GM21526 (cell line): Measurements from ENCODE around the gene GCC1.

Source experiments
- ATAC-seq: cut with Tn5 transposase; IDR thresholded peaks from one replicate; pipeline ENCODE4 v1.9.1; 2021; ENCODE audit warnings: moderate library complexity; ENCODE audit not compliant: unreplicated experiment, low FRiP score

Gene GCC1, protein sequence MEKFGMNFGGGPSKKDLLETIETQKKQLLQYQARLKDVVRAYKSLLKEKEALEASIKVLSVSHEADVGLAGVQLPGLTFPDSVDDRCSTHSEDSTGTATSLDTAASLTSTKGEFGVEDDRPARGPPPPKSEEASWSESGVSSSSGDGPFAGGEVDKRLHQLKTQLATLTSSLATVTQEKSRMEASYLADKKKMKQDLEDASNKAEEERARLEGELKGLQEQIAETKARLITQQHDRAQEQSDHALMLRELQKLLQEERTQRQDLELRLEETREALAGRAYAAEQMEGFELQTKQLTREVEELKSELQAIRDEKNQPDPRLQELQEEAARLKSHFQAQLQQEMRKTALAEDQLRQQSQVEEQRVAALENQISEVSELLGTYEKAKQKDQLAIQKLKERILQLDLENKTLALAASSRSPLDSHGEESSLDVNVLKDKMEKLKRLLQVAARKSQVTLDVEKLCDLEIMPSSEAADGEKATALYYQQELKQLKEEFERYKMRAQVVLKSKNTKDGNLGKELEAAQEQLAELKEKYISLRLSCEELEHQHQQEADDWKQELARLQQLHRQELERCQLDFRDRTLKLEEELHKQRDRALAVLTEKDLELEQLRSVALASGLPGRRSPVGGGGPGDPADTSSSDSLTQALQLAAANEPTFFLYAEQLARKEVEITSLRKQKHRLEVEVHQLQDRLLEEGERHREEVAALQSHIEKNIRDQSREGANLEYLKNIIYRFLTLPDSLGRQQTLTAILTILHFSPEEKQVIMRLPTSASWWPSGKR

DNA sequence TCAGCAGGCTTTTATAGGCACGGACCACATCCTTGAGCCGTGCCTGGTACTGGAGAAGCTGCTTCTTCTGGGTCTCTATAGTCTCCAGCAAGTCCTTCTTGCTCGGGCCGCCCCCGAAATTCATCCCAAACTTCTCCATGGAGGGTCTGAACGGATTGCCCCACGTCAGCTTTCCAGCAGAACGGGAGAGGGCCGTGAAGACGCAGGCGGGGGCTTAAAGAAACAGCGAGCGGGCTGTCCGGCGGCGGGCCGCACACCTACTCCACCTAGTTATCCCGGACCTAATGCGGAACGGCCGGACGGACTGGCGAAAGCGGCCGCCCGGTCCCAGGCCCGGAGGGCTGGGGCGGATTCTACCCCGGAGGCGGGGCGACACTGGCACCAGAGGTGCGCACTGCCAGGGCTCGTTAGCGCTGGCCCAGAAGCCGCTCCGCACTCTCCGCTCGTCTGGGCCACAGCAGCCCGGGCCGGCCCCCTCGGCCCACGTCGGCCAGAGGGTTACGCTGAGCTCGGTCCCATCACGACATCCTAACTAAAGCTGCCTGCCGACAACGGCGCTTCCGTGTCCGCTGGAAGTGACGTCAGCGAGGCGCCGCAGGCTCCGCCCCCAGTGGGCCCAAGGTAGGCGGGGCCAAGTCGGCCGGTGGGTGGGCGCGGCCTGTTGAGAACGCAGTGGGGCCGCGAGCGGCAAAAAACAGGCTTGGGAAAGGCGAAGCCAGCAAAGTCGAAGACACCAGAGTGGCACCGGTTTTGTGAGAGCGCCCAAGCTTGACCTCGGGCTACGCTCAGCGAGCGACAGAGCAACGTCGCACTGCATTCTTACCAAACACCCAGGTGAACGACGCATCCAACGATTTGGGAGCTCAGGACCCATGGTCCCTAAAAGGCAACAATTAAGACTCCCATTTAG is at the start of gene GCC1:
TSS of gene GCC1 (minus strand) at position 553 of the 910 bp plus-strand sequence. CDS start at position 139, 414 bp downstream.
- ATAC-seq, result peak; percentile 81

DNA sequence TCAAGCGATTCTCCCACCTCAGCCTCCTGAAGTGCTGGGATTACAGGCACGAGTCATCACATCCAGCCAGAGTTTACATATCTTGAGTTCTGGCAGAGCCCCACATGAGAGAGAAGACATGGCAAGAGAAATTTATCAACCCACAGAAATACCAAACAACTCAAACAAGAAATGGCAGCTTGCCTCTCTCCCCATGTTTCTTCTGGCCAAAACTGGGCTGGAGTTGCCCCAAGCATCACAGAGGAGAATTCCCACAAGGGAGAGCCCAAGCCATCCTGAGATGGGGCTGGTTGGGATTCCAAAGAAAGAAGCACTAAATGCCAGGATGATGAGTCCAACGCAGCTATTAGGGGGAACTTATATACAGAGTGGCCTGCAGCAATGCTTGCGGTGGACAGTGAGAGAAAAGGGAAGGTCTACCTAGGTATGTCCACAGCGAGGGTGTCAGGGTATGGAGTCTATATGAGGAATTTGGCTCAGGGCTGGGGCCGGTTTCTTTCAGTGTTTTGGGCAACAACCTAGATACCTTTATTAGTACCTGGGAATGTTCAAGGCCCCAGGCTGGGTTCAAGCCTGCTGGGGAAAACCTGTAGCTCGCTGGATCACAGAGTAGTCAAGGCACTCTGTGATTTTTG is 47.0 kb upstream of the GCC1 start:
- ATAC-seq, result no peak

DNA sequence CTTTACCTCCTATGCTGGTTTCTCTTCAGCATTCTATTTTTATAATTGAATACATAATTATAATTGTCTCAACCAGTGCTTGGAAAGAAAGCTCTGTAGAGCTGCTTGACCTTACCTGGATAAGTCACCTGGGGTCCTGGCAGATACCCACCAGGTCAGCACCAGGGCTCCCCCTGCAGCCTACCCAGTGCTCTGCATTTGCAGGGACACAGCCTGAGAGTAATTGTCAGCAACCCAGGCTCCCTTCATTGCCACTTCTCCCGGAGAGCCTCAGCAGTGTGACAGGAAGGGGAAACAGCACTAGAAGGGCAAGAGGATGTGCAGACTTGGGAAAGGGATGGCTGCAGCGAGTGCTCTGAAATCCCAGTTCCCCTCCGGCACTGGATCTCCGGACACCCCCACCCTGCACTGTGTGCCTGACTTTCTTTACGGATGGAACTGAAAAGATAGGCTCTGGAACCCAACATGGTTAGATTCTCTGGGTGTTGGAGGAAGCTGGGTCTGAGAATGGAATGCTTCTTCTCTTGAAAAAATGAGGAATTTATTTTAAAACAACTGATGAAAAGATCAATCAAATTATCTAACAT is 44.0 kb upstream of the GCC1 start:
- ATAC-seq, result peak; percentile 85

DNA sequence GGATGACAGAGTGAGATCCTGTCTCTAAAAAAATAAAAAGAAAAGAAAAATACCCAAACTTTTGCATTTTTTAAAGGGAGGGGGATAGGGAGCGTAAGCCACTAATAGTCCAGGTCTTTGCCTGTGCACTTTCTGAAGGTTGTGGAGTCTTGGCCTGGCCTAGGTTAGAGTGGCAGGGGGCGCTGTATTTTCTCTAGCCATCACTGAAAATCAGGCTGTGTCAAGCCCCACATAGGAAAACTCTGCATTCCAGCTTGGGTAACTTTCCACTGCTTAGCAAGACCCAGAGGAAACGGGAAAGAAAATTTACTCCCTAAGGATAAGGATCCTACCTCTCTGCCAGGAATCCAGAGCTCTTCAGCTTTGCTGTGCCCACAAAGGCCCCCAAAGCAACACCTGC is 43.0 kb upstream of the GCC1 start:
- ATAC-seq, result no peak

DNA sequence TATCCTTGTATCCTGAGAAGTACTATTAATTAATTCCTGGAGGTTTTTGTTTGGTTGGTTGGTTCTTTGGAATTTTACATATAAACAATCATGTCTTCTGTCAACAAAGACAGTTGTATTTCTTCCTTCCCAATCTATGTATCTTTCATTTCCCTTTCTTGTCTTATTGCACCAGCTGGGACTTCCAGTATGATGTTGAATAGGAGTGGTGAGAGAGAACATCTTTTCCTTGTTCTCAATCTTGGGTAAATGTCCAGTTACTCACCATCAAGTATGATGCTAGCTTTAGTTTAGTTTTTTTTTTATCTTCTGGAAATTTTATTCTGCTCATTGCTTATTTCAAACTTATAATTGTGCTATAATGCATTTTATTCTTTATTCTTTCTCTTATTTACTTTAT is 39.9 kb upstream of the GCC1 start:
- no peak for ATAC-seq

DNA sequence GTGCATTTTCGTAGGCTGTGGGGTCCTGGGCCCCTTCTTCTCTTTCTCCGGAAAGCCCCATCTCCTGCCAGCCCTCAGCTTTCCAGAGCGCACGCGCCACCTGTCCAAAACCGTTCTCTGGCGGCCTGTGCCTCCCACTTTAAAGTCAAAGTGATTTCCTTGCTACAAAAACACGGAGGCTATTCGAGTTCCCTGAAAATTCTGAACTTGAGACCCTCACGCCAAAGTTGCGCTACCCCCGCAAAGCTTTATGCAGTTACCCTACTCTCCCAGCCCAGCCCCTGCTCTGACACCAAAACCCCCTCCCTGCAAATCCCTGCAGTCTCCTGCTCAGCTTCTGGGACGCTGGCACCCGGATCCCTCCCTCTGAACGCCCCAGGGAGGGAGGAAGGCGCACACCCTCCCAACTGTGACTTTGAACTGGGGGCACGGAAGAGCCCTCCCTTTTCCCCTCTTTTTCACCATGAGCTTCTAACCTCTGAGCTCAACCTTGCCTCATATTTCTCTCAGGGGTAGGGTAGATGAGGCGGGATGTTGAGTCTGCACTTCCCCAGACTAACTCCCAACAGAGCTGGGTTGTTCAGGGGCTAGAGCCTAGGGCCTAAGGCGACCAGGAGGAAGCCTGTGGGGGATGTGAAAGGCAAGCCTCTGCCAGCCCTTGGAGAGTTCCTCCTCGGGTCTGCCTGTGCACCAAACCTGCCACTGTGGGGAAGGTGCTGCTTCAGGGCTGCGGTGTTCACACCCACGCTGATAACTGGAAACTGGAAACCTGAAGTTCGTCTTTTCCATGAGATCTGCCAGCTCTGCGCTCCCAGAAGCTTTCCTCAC is 35.2 kb upstream of the GCC1 start:
- no peak for ATAC-seq

DNA sequence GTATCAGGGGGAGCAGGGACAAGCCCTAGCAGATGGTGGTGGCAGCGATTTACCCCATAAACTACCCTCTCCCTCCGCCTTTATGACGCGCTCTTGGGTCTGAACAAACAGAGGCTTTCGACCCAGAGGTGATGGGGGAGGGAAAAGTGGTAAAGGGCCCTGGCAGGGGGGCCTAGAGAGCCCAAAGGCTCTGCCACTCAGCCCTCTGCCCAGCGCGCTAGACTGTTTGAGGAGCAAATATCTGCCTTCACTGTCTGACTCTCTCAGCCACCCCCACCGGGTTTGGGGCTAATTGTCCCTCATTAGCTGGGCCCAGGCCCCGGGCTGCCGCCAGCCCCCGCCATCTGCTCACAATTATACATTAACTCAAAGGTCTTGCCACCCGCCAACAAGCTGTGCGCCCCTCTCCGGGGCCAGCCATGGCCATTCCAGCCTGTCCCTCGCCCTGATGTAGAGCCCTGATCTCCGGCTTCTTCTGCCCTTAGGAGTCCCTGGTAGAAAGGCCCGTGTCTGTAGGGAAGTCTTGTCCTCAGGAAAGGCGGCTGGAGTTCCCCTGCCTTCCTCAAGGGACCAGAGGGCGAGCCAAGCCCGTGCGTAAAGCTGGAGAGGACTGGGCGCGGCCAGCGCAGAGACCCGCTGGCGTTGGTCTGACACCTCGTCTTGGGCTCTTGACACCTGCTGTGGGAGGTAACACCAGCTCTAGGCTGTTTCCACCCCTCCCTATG is 34.4 kb upstream of the GCC1 start:
- ATAC-seq, result no peak

DNA sequence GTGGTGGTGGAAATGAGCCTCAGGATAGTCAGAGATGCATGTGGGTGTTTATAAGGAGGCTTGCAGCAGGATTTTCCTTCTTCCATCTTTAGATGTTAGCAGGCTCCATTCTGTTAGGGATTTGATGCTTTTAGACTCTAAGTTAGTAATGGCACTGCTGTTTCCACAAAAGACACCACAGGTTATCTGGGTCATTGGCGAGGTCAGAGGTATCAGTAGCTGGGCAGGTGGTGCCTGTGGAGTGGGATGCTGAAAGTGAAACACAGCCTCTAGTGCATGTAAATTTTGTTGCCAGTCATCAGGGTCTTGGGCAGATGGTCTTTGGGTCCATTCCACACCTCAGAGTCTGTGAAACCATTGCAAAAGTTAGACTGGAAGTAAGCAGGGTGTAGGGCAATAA is 33.4 kb upstream of the GCC1 start:
- ATAC-seq, result no peak

DNA sequence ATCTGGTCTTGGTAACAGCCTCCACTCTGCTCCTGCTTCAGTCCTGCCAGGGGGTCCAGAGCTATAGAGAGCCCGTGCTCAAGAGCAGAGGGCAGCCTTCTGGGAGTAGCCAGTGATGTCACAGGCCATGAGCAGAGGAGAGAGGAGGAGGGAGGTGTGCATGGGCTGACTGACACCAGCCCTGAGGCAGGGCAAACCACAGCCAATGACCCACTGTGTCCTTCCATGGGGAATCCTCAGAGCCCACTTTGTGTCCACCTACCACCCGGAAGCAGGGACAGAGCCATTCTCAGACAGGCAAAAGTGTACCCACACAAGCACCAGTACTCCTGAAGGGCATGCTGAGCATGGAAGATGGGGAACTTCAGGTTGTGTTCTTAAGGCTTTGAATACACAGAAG is 32.6 kb upstream of the GCC1 start, which contains the start of gene PAX4:
TSS of gene PAX4 (minus strand) at position 101 of the 400 bp plus-strand sequence. CDS start 2,214 bp downstream, outside the sequence.
- ATAC-seq, result no peak

DNA sequence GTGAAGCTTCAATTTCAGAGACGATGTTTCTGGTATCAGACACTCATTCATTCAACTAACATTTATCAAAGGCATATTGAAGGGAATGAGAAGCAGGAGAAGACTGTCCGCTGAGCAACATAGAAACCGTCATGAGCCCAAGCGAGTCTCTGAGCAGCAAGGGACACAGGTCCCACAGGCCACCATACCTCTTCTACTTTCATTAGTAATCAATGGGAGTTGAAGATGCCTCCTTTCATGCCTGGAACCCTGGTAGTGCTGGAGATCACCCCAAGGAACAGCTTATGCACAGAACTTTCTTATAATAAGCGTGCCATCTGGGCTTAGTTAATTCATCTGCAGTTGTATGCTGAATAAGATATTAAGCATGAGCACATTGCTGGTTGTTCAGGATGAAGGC is 31.3 kb upstream of the GCC1 start:
- no peak for ATAC-seq

DNA sequence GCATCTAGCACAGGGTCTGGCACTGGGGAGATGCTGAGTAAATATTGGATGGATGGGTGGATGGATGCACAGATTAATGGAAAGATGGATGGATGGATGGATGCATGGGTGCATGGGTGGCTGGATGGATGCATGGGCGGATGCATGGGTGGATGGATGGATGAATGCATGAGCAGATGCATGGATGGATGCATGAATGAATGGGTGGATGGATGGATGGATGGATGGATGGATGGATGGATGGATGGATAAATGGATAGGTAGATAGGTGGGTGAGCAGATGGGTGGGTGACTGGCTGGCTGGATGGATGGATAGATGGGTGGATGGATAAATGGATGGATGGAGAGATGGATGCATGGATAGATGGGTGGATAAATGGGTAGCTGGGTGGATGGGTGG is 26.9 kb upstream of the GCC1 start:
- ATAC-seq, result no peak

DNA sequence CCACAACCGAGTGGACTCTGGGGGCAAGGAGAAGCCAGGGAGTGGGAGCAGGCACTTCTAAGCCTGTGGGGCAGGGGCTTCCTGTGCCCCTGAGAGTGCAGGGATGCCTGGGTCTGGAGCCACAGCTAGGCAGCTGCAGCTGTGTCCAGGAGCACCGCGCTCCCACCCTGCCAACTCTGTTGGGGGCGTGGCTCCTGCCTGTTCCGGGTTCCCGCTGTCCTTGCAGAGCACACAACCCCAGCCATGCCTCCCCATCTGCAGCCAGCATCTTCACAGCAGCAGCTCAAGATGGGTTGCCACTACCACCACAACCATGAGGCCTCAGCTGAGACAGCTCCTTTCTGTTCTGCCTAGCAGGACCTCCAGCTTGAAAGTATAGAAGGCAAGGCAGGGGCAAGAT is 23.9 kb upstream of the GCC1 start:
- ATAC-seq, result no peak

DNA sequence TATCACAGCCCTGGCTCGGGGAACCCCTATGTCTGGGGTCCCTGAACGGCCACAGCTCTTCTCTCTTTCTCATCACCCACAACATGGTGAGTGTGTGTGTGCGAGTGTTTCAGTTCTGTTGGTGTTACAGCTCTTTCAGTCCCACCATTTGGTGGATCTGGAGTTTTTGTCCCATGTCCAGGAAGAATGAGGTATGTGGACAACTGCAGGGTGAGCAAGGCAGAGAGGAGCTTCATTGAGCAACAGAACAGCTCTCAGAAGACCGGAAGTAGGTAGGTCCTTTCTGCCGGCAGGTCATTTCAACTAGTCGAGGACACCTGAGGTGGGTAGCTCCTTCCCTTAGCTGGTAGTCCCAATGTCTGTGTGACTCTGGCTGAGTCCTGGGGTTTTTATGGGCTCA is 23.1 kb upstream of the GCC1 start:
- no peak for ATAC-seq

DNA sequence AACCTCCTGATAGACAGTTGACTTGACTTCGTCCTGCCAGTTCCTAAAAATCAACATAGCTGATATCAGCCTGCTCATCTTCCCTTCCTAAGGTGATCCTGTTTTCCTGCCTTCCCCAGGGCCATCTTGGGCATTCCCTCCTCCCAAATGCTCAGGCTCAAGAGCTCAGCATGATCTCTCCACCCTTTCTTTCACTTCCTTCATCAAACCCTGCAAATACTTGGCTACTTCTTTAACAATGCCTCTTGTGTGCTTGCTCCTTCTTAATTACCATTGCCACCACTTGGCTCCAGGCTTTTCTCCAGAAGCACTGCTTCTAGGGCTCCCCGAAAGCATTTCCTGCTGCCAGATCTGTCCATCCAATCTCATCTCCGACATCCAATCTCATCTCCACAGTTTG is 15.5 kb upstream of the GCC1 start:
- no peak for ATAC-seq

DNA sequence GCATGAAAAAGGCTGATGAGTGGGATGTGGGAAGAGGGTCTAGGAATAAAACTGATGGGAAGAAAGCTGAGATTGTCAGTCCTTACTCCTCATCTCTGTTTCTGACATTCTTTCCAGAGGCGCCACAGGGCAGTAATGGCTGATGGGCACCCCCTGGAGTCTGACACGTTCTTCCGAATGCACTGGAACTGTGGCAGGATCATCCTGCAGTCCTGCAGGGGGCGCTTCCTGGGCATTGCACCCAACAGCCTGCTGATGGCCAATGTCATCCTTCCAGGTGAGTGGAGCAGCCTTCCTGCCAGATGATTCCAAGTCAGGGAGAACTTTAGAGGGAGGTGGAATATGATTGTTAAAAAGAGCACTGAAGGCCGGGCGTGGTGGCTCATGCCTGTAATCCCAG is 12.9 kb upstream of the GCC1 start:
- no peak for ATAC-seq

DNA sequence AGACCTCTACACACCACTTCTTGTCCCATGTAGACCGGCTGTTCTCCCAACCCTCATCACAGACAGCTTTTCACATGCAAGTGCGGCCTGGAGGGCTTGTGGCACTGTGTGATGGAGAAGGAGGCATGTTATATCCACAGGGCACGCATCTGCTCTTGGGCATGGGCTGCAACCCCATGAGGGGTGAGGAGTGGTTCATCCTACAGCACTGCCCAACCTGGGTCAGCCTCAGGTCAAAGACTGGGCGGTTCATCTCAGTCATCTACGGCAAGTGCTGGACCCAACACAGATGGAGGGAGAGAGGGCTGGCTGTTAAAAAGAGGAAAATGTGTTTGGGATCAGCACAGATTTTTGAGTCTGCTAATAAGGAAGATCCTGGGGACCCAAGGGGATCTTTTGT is 10.3 kb upstream of the GCC1 start:
- no peak for ATAC-seq

DNA sequence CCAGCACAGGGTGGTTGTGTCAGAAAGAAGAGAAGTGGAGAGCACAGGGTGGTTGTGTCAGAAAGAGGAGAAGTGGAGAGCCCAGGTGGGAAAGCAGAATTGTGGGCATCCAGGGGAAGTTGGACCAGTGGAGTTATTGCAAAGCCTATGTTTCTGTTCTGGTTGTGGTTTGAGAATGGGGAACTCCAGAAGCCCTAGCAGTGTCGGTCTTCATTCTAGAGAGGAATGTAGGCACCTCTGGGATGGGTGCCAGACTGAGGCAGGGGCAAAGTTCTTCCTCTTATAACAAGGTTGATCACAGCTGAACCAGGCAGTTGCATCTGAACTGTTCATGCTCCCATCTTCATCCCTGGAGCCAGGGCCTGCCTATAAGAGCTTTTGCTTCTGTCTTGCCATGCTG is 9.1 kb upstream of the GCC1 start:
- ATAC-seq, result no peak

DNA sequence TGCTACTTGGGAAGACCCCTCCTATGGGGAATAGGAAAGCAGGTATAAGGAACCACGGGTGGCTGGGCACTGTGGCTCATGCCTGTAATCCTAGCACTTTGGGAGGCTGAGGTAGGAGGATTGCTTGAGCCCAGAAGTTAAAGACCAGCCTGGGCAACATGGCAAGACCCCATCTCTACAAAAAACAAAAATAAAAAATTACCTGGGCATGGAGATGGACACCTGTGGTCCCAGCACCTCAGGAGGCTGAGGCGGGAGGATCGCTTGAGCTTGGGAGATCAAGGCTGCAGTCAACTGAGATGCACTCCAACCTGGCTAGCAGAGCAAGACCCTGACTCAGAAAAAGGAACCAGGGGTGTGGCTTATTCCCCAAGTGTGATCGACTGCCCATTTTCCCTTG is 7.2 kb upstream of the GCC1 start:
- no peak for ATAC-seq
